Measurements from ENCODE around the gene CYP39A1.

Gene CYP39A1

GRCh38 chr6:46575530-46575929, 77.1 kb downstream of the CYP39A1 start:
- DNase-seq (ENCODE audit: extremely low read depth, low read depth): no peak
- TF ChIP-seq CTCF (IDR thresholded peaks at IDR 0.05; ENCODE audit: low read depth, low read length): no peak

DNA sequence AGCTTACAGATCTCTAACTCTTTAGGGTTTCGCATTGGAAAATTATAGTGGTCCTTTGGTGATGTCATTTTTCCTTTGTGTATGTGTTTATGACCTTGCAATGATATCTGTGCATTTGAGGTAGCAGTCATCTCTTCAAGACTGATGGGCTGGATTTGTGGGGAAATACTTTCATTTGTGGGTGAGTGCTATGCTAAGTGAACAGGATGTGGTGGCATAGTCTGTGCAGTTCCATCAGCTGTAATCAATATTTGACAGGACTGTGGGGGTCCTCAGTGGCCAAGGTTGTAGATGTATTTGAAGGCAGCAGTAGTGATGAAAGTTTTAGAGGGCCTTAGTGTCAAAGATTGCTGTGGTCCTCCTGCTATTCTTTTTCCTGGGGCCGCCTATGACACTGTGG, 79.5 kb downstream of the CYP39A1 start:
- TF ChIP-seq CTCF (IDR thresholded peaks at IDR 0.05; ENCODE audit: low read depth, low read length): no peak
- DNase-seq (ENCODE audit: extremely low read depth, low read depth): no peak

GRCh38 chr6:46565531-46565930, 87.1 kb downstream of the CYP39A1 start:
- DNase-seq (ENCODE audit: extremely low read depth, low read depth): no peak
- TF ChIP-seq CTCF (IDR thresholded peaks at IDR 0.05; ENCODE audit: low read depth, low read length): no peak

- TF ChIP-seq CTCF (IDR thresholded peaks at IDR 0.05; ENCODE audit: low read depth, low read length): no peak
- no peak for DNase-seq (ENCODE audit: extremely low read depth, low read depth)
Observed at GRCh38 chr6:46563924-46564323, 88.7 kb downstream of the CYP39A1 start.

DNA sequence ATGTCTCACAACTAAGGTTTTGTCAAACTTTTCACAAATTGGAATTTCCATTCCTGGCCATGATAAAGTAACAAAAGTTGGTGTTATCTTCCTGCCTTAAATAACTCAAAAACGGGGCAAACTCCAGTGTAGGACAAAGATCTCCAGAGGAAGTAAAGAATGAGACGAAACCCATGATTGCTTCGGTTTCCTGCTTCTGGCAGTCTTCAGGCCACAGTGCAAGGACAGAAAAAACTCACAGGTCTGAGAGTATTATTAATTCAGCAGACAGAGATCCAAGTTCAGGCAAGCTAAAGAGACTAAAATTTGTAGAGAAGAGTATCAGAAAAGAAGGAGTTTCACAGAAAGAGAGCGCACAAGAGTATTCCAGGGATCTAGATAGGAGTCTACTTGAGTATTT, 96.6 kb downstream of the CYP39A1 start:
- DNase-seq (ENCODE audit: extremely low read depth, low read depth): no peak
- TF ChIP-seq CTCF (IDR thresholded peaks at IDR 0.05; ENCODE audit: low read depth, low read length): no peak

DNA sequence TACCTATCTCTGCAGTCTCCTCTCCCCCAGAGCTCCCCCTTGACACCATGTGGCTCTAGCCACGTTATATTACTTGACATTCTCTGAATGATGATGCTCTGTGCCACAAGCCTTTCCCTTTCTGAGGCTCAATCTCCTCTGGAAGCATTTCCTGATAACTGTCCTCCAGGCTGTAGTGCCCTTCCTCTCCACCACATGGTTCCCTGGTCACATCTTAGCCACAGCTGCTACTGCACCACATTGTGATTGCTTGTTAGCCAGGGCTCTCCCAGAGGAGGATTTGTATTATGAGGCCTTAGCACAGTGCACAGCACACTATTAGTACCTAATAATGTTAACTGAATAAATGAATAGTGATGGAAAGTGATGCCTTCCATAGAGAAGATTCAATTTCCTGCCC, 97.5 kb downstream of the CYP39A1 start:
- DNase-seq (ENCODE audit: extremely low read depth, low read depth): no peak
- no peak for TF ChIP-seq CTCF (IDR thresholded peaks at IDR 0.05; ENCODE audit: low read depth, low read length)

DNA sequence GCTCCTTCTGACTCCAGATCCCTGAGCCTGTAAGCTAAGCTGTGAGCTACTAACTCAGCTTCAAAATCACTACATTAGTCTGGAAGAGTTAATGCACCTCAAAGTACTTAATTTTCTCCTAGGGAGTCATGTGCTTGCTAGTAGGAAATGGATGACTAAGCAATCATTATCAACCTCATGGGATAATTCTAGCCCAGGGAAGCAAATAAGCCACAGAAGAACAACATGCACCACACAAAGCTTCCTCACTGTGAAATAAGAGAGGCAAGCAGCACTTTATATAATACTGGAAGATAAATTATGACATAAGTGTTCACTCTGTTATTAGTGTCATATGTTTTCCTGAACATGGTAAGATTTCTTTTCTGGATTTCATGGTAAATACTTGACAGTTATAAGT, 103.5 kb downstream of the CYP39A1 start:
- no peak for TF ChIP-seq CTCF (IDR thresholded peaks at IDR 0.05; ENCODE audit: low read depth, low read length)
- DNase-seq (ENCODE audit: extremely low read depth, low read depth): no peak
